ENCODE data around the gene ST6GALNAC3. TPM values are rescaled to one million over a fixed set of nuclear protein-coding genes. Genes with fewer than 3 reads are reported as not detected.
"Not testable (repeated sequence)": the region's sequence is repeated elsewhere in the genome, so short reads cannot be mapped to it uniquely, and the experiment has no call there.

The ST6GALNAC3 gene
- total RNA-seq, 1 donor from 2014 or later, result 46.8 TPM

DNA sequence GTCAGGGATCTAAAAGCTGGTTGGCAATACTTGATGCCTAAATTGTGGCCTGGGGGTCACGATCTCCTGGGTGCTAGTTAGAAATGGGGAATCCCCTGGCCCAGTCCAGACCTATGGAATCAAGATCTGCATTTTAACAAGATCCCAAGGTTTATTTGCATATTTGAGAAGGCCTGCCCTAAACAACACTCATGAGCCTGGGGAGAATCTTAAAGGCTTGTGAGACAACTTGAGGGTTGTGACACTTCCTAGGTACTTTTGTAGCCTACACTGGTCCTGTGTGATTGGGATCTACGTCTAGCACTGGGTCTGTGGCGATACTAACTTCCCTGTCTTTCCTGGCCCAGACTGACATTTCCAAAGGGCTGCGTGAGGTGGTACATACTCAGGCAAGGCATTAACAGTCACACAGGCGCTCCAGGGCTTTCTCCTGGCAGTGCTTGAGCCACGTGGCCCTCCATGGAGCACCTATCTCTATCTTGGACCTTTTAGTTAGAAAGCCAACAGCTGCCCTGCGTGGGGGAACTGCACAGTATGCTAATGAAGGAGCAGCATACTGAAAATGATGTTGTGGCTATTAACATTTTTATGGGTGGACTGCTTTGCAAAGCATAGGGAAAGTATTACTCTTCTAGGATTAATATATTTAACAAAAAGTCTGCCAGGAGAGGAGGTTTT is 263.1 kb downstream of the ST6GALNAC3 start:
- no peak overlapping the region for H3K4me3 Mint-ChIP-seq (ENCODE audit: unreplicated experiment)
- no peak for DNase-seq (ENCODE audit: low spot score)
- TF ChIP-seq, protein P1, sequence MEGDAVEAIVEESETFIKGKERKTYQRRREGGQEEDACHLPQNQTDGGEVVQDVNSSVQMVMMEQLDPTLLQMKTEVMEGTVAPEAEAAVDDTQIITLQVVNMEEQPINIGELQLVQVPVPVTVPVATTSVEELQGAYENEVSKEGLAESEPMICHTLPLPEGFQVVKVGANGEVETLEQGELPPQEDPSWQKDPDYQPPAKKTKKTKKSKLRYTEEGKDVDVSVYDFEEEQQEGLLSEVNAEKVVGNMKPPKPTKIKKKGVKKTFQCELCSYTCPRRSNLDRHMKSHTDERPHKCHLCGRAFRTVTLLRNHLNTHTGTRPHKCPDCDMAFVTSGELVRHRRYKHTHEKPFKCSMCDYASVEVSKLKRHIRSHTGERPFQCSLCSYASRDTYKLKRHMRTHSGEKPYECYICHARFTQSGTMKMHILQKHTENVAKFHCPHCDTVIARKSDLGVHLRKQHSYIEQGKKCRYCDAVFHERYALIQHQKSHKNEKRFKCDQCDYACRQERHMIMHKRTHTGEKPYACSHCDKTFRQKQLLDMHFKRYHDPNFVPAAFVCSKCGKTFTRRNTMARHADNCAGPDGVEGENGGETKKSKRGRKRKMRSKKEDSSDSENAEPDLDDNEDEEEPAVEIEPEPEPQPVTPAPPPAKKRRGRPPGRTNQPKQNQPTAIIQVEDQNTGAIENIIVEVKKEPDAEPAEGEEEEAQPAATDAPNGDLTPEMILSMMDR (IDR thresholded peaks at IDR 0.05; ENCODE audit: unreplicated experiment), result no peak
- no peaks in the 10 kb centered on the region for H3K9me3 Mint-ChIP-seq (ENCODE audit: unreplicated experiment)
- H3K4me1 Mint-ChIP-seq (ENCODE audit: unreplicated experiment), result no peaks in the 10 kb centered on the region
- H3K36me3 Mint-ChIP-seq (ENCODE audit: low read depth, unreplicated experiment), result no peaks in the 10 kb centered on the region
- no peak overlapping the region for H3K27ac Mint-ChIP-seq (ENCODE audit: unreplicated experiment)
- H3K27me3 Mint-ChIP-seq (ENCODE audit: unreplicated experiment), result no peaks in the 10 kb centered on the region

DNA sequence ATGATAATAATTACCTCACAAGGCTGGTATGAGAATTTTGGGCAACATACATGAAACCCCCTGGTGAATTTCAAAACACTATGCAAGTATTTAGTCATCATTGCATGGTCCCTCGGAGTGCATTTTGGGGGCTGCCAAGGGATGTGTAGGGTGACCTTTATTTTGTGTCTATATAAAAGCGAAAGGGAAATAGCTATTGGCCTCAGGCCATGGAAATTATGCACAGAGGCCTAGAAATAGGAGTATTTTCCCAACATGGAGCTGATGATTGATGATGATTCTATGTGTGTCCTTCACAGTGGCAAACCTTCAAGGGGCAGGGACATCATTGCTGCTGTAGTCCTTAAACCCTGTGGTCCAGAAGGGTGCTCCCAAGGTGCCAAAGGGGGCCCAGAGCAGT is 265.5 kb downstream of the ST6GALNAC3 start:
- Mint-ChIP-seq H3K27me3 (ENCODE audit: unreplicated experiment) (no peaks in the 10 kb centered on the region), H3K36me3 (ENCODE audit: low read depth, unreplicated experiment) (no peaks in the 10 kb centered on the region), H3K4me1 (ENCODE audit: unreplicated experiment) (no peaks in the 10 kb centered on the region), H3K4me3 (ENCODE audit: unreplicated experiment) (no peak overlapping the region), H3K9me3 (ENCODE audit: unreplicated experiment) (no peaks in the 10 kb centered on the region), H3K27ac (ENCODE audit: unreplicated experiment) (no peak overlapping the region)
- no peak for DNase-seq (ENCODE audit: low spot score)
- TF ChIP-seq, protein P1 (IDR thresholded peaks at IDR 0.05; ENCODE audit: unreplicated experiment), result no peak

DNA sequence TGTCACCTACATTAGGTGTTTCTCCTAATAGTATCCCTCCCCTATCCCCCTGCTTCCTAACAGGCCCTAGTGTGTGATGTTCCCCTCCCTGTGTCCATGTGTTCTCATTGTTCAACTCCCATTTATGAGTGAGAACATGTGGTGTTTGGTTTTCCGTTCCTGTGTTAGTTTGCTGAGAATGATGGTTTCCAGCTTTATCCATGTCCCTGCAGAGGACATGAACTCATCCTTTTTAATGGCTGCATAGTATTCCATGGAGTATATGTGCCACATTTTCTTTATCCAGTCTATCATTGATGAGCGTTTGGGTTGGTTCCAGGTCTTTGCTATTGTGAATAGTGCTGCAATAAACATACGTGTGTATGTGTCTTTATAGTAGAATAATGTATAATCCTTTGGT is 267.3 kb downstream of the ST6GALNAC3 start:
- not testable (repeated sequence) for H3K27me3 Mint-ChIP-seq (ENCODE audit: unreplicated experiment); H3K27ac Mint-ChIP-seq (ENCODE audit: unreplicated experiment); H3K4me3 Mint-ChIP-seq (ENCODE audit: unreplicated experiment); DNase-seq (ENCODE audit: low spot score); H3K36me3 Mint-ChIP-seq (ENCODE audit: low read depth, unreplicated experiment); H3K9me3 Mint-ChIP-seq (ENCODE audit: unreplicated experiment); H3K4me1 Mint-ChIP-seq (ENCODE audit: unreplicated experiment)

DNA sequence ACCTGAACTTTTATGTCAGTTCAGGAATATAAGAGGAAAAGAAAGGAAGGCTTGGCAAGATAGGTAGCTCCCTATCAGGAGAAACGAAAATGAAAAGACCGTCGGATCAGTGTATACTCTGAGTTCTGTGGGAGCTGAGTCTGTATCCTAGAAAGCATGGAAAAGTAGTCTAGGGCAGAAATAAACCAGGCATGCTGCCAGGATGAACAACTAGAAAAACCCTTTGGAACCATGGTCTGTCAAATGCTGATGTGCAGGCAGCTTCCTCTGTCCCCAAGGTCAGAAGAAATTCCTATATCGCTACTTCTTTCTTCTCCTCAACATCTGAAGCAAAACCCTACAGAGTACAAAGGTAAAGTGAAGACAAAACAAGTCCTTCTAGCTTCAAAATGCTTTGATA is 268.8 kb downstream of the ST6GALNAC3 start:
- no peaks in the 10 kb centered on the region for H3K9me3 Mint-ChIP-seq (ENCODE audit: unreplicated experiment)
- no peak overlapping the region for H3K27ac Mint-ChIP-seq (ENCODE audit: unreplicated experiment)
- no peak for DNase-seq (ENCODE audit: low spot score)

DNA sequence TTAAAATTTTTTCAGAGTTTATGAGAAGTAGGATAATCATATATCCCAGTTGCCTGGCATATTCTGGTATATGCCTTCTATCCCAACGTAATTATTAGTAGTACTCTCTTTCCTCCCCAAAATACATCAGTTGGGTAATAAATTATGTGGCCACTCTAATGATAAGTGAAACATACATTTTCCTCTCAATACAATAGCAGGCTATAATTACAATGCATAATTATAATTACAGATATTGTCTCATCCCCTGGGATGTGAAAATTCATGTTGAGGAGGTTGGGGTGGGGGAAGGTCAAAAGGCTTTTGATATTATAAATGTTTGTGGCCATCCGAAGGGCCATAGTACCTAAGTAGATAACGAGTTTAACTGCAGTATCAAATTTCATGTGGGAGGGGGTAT is 277.1 kb downstream of the ST6GALNAC3 start:
- H3K27ac Mint-ChIP-seq (ENCODE audit: unreplicated experiment), result no peak overlapping the region
- DNase-seq (ENCODE audit: low spot score), result no peak
- H3K9me3 Mint-ChIP-seq (ENCODE audit: unreplicated experiment), result no peaks in the 10 kb centered on the region
- no peak overlapping the region for H3K4me3 Mint-ChIP-seq (ENCODE audit: unreplicated experiment)
- TF ChIP-seq, protein P1 (IDR thresholded peaks at IDR 0.05; ENCODE audit: unreplicated experiment), result no peak
- H3K4me1 Mint-ChIP-seq (ENCODE audit: unreplicated experiment), result peaks cover 6% of the 10 kb centered on the region
- H3K36me3 Mint-ChIP-seq (ENCODE audit: low read depth, unreplicated experiment), result no peaks in the 10 kb centered on the region
- no peaks in the 10 kb centered on the region for H3K27me3 Mint-ChIP-seq (ENCODE audit: unreplicated experiment)

More for the DNA sequence above, 268.8 kb downstream of the ST6GALNAC3 start:
- TF ChIP-seq, protein P1 (IDR thresholded peaks at IDR 0.05; ENCODE audit: unreplicated experiment), result no peak
- H3K4me3 Mint-ChIP-seq (ENCODE audit: unreplicated experiment), result no peak overlapping the region
- H3K36me3 Mint-ChIP-seq (ENCODE audit: low read depth, unreplicated experiment), result no peaks in the 10 kb centered on the region
- no peaks in the 10 kb centered on the region for H3K4me1 Mint-ChIP-seq (ENCODE audit: unreplicated experiment)
- no peaks in the 10 kb centered on the region for H3K27me3 Mint-ChIP-seq (ENCODE audit: unreplicated experiment)
